CD4-positive, alpha-beta T cell (primary cell): ENCODE results near the gene UPF1. TPM values are rescaled to one million over a fixed set of nuclear protein-coding genes. Genes with fewer than 3 reads are reported as not detected.

Experiments
- ATAC-seq: fragments of 200-7000 bp; cut with Tn5 transposase; one replicate; pipeline ENCODE4 v1.10.0; 2022; ENCODE audit warnings: mild to moderate bottlenecking; ENCODE audit not compliant: poor library complexity
- CTCF ChIA-PET: fragments of 350-600 bp; sonication (Branson Sonifier 250); formaldehyde crosslinking; loops from one replicate; lab custom pipeline; 2021; ENCODE audit warnings: antibody characterized with exemption, inconsistent platforms; lab: Charles Lee
- POLR2A ChIA-PET: fragments of 350-600 bp; sonication (Branson Sonifier 250); formaldehyde crosslinking; loops from one replicate; lab custom pipeline; 2021; ENCODE audit warnings: antibody characterized with exemption, inconsistent platforms; lab: Charles Lee
- DNase-seq, 14 experiments: peaks; one replicate each; pipeline ENCODE4 v3.0.0-alpha.2; 2013 to 2020; ENCODE audit warnings: mixed read lengths in 2 of 14
- H3K27ac ChIP-seq, 2 donors: one replicate each; pipeline versions ENCODE4 v1.5.1 to v1.7.0; 2013; ENCODE audit warnings: low read length in 2 of 2, low read depth in 1 of 2, mild to moderate bottlenecking in 1 of 2
- H3K27me3 ChIP-seq, 2 experiments: 1 replicate in 1 of 2; 2 replicates in 1 of 2; pipeline versions ENCODE4 v1.6.1 to v1.7.0; 2013; ENCODE audit warnings: low read length in 2 of 2, control low read depth in 1 of 2, mild to moderate bottlenecking in 1 of 2, moderate library complexity in 1 of 2; ENCODE audit not compliant: insufficient read depth in 2 of 2, control insufficient read depth in 1 of 2
- H3K36me3 ChIP-seq: one replicate; pipeline ENCODE4 v1.6.1; 2013; ENCODE audit warnings: low read length, control low read depth; ENCODE audit not compliant: insufficient read depth
- H3K4me1 ChIP-seq: one replicate; pipeline ENCODE4 v1.6.1; 2013; ENCODE audit warnings: low read length, control low read depth; ENCODE audit not compliant: insufficient read depth
- H3K4me3 ChIP-seq: one replicate; pipeline ENCODE4 v1.5.1; 2013; ENCODE audit warnings: mild to moderate bottlenecking, low read length, moderate library complexity
- H3K9me3 ChIP-seq, 2 experiments: 1 replicate in 1 of 2; 2 replicates in 1 of 2; pipeline versions ENCODE4 v1.6.1 to v1.7.0; 2013; ENCODE audit warnings: low read length in 2 of 2, mild to moderate bottlenecking in 2 of 2, control low read depth in 1 of 2, moderate library complexity in 1 of 2; ENCODE audit not compliant: control insufficient read depth in 1 of 2, insufficient read depth in 1 of 2
- H3K27ac Mint-ChIP-seq: one replicate; pipeline ENCODE4 v1.8.0; 2020; ENCODE audit warnings: mixed read lengths
- H3K27me3 Mint-ChIP-seq: one replicate; pipeline ENCODE4 v1.8.0; 2021; ENCODE audit warnings: mixed read lengths
- H3K36me3 Mint-ChIP-seq: one replicate; pipeline ENCODE4 v1.8.0; 2021; ENCODE audit warnings: low read depth, mixed read lengths
- H3K4me1 Mint-ChIP-seq: one replicate; pipeline ENCODE4 v1.8.0; 2021; ENCODE audit warnings: low read depth, mixed read lengths
- H3K4me3 Mint-ChIP-seq: one replicate; pipeline ENCODE4 v1.8.0; 2020; ENCODE audit warnings: mild to moderate bottlenecking, mixed read lengths
- H3K9me3 Mint-ChIP-seq: one replicate; pipeline ENCODE4 v1.8.0; 2020; ENCODE audit warnings: mixed read lengths
- intact Hi-C, 2 experiments: fragments of 100-400 bp; cut with DNase I in 1 of 2; cut with micrococcal nuclease in 1 of 2; formaldehyde crosslinking; loops; one replicate each; pipeline versions ENCODE4 v1.15.1 to v1.9.0; 2023 to 2025; cut with DNase I, micrococcal nuclease
- total RNA-seq, 174 experiments: library from RNA in 2 of 174; stranded (reverse) in 2 of 174; gene quantifications; one replicate each; pipeline ENCODE4 v1.2.3 and lab custom pipeline; 2021 to 2026
- TF ChIP-seq, protein P1 (sequence below): fragments of 200-600 bp; IDR thresholded peaks from one replicate; pipeline ENCODE4 v1.8.0; 2022; ENCODE audit warnings: antibody characterized with exemption, mild to moderate bottlenecking

Gene UPF1
- total RNA-seq, 2 experiments from 2014 or later = 146 to 150 TPM

DNA sequence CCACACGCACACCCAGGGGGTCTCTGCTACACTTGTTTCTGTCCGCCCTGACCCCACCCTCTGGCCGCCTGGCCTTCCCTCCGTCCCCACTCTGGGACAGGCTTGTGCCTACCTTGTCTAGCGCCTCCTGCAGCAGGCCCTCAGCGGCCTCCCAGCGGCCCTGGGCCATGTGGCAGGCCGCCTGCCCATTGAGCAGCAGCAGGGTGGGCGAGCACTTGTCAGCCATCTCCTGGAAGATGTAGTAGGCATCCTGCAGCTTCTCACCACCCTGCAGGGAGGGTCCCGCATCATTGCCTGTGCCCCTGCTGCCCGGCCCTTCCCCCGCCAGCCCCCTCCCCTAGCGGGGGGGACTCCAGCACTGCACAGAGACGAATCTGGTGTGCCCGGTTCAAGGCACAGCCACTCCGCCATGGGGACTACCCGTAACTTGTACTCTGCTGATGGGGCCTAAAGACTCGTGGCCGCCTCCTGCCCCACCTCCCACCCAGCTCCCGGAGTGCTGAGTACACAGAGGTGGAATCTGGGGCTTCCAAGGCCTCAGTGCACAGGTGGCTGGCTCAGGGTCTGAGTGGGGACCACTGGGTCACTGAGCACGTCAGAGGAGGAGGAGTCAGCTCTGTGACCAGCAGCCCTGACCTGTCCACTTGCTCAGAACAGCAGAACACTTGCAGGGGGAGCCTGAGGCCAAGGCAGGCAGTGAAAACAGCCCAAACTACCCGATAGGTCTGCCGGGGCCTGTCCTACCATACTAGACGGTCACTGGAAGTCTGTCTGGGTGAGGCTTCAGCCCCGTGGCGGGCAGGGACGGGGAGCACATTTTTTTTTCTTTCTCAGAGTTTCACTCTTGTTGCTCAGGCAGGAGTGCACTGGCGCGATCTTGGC lies 71.6 kb downstream of the UPF1 start:
- Histone ChIP-seq H3K27me3 (no peaks in the 10 kb centered on the region), H3K4me3 (no peak overlapping the region), H3K4me1 (no peaks in the 10 kb centered on the region), H3K9me3 (peaks cover 0 to 6% of the 10 kb centered on the region in 2 experiments), H3K36me3 (peaks cover 75% of the 10 kb centered on the region), H3K27ac (no peak overlapping the region)
- DNase-seq = no peak
- peaks cover 42% of the 10 kb centered on the region for H3K36me3 Mint-ChIP-seq
- no peak overlapping the region for H3K27ac Mint-ChIP-seq
- no peaks in the 10 kb centered on the region for H3K27me3 Mint-ChIP-seq
- no peaks in the 10 kb centered on the region for H3K9me3 Mint-ChIP-seq
- ATAC-seq = no peak
- ChIA-PET CTCF (no interaction called here), POLR2A (no interaction called here)
- intact Hi-C loops = no loop called here
- no peak overlapping the region for H3K4me3 Mint-ChIP-seq
- TF ChIP-seq, protein P1, sequence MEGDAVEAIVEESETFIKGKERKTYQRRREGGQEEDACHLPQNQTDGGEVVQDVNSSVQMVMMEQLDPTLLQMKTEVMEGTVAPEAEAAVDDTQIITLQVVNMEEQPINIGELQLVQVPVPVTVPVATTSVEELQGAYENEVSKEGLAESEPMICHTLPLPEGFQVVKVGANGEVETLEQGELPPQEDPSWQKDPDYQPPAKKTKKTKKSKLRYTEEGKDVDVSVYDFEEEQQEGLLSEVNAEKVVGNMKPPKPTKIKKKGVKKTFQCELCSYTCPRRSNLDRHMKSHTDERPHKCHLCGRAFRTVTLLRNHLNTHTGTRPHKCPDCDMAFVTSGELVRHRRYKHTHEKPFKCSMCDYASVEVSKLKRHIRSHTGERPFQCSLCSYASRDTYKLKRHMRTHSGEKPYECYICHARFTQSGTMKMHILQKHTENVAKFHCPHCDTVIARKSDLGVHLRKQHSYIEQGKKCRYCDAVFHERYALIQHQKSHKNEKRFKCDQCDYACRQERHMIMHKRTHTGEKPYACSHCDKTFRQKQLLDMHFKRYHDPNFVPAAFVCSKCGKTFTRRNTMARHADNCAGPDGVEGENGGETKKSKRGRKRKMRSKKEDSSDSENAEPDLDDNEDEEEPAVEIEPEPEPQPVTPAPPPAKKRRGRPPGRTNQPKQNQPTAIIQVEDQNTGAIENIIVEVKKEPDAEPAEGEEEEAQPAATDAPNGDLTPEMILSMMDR = no peak
- H3K4me1 Mint-ChIP-seq = no peaks in the 10 kb centered on the region

DNA sequence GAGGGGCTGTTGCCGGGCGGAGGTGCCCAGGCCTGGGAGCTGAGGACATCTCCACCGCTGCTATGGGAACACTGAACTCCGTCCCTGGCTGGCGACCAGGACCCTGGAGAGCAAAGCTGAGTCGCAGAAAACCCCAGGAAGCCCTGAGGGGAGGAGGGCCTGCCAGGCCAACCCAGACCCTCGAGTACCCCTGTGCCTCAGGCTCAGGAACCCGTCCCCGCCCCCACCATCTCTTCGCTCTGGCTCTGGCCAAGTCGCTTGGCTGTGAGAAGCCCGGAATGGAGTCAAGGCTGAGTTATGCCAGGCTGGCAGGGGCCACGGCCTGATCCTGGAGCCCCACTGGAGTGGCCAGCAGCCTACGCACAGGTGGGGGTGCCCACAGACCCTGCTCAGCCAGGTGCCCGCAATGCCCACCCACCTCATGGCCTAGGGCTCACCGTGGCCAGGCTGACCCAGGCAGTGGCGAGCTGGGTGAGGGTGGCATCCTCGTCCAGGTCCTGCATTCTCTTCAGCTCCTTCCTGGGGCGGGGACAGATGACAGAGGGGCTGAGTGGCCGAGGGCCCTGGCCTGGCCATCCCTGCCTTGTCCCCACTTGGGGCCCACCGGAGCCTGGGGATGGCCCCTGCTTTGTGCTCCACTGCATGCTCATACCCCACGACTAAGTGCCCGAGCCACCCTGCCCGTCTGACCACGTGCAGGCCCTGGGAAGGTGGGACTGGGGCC lies 72.7 kb downstream of the UPF1 start:
- no peaks in the 10 kb centered on the region for H3K27me3 Mint-ChIP-seq
- DNase-seq (no peak), ATAC-seq (no peak)
- no peaks in the 10 kb centered on the region for H3K9me3 Mint-ChIP-seq
- H3K27ac Mint-ChIP-seq = no peak overlapping the region
- CTCF ChIA-PET = no interaction called here
- H3K4me3 Mint-ChIP-seq = no peak overlapping the region
- Histone ChIP-seq H3K27ac (no peak overlapping the region), H3K36me3 (peaks cover 74% of the 10 kb centered on the region), H3K27me3 (no peaks in the 10 kb centered on the region), H3K4me1 (no peaks in the 10 kb centered on the region), H3K9me3 (peaks cover 0 to 6% of the 10 kb centered on the region in 2 experiments), H3K4me3 (no peak overlapping the region)
- TF ChIP-seq, protein P1 = no peak
- intact Hi-C loops = no loop called here
- peaks cover 36% of the 10 kb centered on the region for H3K36me3 Mint-ChIP-seq
- POLR2A ChIA-PET = no interaction called here
- no peaks in the 10 kb centered on the region for H3K4me1 Mint-ChIP-seq

DNA sequence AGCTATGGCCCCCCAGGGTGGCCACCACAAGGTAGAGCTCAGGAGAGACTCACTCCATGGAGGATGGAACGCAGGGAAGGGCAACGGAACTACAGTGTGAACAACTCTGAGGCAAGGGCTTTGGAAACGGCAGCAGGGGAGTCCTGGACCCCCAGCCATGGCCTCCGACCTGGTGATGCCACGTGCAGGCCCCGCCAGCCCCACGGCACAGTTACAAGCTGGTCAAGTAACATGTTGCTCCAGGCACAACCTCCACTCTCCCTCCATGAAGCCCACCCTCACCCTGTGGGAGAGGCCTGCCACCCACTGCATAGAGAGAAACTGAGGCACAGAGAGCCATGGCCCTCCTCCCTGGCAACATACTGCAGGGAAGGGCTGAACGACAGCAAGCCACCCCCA lies 73.3 kb downstream of the UPF1 start:
- ChIA-PET CTCF (no interaction called here), POLR2A (interaction anchor here (1.7 kb wide), 1 partner anchor 14 kb away, joined by 6 read pairs; the partner anchor contains the start of genes COPE and DDX49)
- ATAC-seq (no peak), DNase-seq (no peak)
- peaks cover 0 to 6% of the 10 kb centered on the region in 2 experiments for H3K9me3 ChIP-seq
- H3K9me3 Mint-ChIP-seq = no peaks in the 10 kb centered on the region
- H3K4me1 Mint-ChIP-seq = no peaks in the 10 kb centered on the region
- no peak overlapping the region for H3K4me3 ChIP-seq
- H3K27me3 Mint-ChIP-seq = no peaks in the 10 kb centered on the region
- no peaks in the 10 kb centered on the region for H3K4me1 ChIP-seq
- H3K27ac ChIP-seq = no peak overlapping the region
- H3K27ac Mint-ChIP-seq = no peak overlapping the region
- H3K36me3 ChIP-seq = peaks cover 73% of the 10 kb centered on the region
- peak overlapping the region; percentile 54 for H3K4me3 Mint-ChIP-seq
- TF ChIP-seq, protein P1 = no peak
- H3K27me3 ChIP-seq = no peaks in the 10 kb centered on the region
- H3K36me3 Mint-ChIP-seq = peaks cover 37% of the 10 kb centered on the region
- intact Hi-C loops = no loop called here
